ENCODE measurements around the gene SEH1L.
A peak's percentile ranks its signal among the peaks of the same experiment; 100 is the strongest.
"Not testable (repeated sequence)": the region's sequence is repeated elsewhere in the genome, so short reads cannot be mapped to it uniquely, and the experiment has no call there.

SEH1L gene, protein sequence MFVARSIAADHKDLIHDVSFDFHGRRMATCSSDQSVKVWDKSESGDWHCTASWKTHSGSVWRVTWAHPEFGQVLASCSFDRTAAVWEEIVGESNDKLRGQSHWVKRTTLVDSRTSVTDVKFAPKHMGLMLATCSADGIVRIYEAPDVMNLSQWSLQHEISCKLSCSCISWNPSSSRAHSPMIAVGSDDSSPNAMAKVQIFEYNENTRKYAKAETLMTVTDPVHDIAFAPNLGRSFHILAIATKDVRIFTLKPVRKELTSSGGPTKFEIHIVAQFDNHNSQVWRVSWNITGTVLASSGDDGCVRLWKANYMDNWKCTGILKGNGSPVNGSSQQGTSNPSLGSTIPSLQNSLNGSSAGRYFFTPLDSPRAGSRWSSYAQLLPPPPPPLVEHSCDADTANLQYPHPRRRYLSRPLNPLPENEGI

DNA sequence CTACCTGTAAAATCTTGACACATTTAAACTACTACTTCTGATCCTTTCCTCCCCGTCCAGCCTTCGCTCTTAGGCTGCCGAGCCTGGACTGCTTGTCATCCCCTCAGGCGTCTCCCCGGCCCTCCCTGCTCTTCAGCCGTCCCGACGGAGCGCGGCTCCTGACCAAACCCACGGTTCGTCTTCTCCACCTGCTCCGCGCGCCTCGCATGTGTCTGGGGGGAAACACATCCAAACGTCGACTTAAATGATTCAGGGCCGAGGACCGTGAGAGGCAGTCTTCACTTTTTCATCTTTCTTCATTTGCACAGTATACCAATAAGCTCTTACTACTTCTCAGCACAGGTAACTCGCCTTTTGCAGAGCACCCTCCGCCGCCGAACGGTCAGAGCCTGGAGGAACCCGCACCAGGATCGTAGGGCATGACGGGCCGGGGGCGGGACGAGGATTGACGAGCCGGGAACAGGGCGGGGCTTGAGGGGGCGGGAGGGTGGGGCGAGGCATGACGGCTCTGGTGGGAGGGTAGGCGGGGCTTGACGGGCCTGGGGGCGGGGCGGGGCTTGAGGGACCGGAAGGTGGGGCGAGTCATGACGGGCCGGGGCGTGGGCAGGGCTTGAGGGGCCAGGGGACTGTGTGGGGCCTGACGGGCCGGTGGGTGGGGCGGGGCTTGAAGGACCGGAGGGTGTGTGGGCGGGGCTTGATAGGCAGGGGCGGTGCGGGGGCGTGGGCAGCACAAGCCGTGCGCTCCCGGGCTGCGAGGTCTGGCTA is at the start of gene SEH1L:
Gene SEH1L, plus strand, starts transcription at position 727 of the 765 bp plus-strand sequence. CDS start 111 bp downstream, outside the sequence.
- peak; percentile 94 for DNase-seq

DNA sequence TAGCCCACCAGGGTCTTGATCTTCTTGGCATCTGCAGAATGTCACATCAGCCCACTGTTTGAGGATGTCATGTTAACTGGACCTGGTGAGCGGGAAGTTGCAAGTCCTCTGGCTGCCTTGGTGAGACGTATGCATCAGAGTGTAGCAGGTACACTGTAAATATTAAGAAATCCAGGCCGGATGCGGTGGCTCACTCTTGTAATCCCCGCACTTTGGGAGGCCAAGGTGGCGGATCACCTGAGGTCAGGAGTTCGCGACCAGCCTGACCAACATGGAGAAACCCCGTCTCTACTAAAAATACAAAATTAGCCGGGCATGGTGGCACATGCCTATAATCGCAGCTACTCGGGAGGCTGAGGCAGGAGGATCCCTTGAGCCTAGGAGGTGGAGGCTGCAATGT is 46.6 kb upstream of the SEH1L start:
- DNase-seq, result not testable (repeated sequence)

DNA sequence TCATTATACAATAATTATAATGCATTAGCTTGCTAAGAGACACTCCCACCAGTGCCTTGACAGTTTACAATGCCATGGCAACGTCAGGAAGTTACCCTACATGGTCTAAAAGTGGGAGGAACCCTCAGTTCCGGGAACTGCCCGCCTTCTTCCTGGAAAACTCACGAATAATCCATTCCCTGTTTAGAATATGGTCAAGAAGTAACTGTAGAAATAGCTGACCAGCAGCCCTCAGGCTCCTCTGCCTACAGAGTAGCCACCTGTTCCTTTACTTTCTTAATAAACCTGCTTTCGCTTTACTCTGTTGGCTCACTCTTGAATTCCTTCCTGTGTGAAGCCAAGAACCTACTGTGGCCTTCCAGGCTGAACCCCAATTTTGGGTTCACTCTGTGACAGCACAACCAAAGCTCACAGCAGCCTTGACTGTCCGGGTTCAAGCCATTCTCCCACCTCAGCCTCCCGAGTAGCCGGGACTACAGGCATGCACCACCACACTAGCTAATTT is 43.7 kb upstream of the SEH1L start:
- DNase-seq, result no peak

DNA sequence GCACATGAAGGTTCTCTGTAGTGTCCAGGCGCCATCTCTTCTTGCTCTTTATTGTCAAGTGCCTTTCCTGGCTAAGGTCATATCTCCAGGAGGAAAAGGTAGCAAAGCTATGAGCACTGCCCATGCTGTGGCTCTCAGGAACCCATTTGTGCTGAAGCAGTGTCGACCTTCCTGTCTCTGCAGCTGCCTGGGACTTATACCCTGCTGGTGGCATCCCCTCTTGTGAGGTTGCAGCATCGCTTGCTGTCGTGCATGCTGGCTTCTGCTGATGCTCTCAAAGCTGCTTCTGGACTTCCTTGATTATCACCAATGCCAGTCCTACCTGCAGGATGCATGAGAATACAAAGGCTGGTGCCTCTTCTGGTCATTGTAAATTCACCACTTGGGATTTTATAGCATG is 41.7 kb upstream of the SEH1L start:
- no peak for DNase-seq

DNA sequence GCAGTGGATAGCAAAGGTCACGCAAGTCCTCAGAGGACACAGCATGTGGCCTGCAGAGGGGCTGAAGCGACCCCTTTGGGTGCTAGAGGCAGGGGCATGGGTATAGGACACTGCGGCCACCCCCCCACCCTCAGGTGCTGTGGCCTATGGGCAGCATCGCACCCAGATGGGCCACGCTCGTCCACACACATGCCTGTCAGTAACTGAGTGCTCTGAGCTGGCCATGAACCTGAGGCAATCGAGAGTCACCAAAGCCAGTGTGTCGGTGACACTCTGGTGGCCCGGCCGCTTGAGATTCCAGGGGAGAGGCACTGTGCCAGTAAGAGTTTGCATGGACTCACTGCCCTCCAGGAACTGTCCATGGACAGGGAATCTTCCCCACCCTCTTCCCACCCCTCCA is 41.0 kb upstream of the SEH1L start:
- DNase-seq, result no peak

DNA sequence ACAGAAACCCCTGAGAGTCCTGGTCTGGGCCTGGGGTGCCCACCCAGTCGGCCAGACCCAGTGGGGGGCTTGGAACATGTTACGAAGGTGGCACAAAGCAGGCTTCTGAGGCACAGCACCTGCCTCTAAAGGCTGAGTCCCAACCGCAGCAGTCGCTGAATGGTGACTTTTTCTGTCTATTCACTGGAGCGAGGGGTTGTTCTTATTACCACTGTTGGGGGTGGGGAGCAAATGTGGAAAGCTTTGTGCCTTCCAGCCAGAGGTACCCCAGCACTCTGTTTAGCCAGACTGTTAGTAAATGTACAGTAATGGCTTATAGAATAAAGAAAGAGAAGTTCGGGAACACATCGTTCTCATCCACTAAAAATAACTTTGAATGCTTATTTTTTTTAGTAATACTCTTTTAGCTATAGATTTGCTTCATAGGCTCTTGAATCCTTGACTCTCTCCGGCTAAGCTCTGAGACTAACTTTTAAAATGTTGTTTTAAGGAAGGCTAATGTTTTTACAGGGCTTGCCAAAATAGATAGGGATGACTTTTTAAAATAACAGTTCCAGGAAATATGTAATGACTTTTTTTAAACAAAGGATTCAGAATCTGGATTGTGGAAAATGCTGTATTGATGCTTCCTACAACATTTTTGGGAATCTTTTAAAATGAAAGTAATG is 40.4 kb upstream of the SEH1L start:
- no peak for DNase-seq

DNA sequence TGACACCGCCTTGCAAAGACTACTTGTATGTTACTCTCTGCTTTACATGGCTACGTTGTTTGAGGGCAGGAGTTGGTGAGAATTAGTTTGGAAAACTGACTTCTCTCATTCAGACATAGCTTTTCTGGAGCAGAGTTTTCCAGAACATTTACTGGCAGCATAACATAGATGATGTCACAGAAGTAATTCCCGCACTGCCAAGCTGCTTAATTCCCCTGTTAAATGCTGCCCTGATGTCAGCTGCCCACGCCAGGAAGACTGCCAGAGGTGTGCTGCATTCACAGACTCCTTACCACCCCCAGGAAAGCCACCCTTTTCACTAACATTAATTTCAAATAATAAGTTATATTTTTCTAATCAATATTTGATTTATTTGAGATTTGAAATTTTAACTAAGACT is 39.1 kb upstream of the SEH1L start:
- DNase-seq, result no peak

DNA sequence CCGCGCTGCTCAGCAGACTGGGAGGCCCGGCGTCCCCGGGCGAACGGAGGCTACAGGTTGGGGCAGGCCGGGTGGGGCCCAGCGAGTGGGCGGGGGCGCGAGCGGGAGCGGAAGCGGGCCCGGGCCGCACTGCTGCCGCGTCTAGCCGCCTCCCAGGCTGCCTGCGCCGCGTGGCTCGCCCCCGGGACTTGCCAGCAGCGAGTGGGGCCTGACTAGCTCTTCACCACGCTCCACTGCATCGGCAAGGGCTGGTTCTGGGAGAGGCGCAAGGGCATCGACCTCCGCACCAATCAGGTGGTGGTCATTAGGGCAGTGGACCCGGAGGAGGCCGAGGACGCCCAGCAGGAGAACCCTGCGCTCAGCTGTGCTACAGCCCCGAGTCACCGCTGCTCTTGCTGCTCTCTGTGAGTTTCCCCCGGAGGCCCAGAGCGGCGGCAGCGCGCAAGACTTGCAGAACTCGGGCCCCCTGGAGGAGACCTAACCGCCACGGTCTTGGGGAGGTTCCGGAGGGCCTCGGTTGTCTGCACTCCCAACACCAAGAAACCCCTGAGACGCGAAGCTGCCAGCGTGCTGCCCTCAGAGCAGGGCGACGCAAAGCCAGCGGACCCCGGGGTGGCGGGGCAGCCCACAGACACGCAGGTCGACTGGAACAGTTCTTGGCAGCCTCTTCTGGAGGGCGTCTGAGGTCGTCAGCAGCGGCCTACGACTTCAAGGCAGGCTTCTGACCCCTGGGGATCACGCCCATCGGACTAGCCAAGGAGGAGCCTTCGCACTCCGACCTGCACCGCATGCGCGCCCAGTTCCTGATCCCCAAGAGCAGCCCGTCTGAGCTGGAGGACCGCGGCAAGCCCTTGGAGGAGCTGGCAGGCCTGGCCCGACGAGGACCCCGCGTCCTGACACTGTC is 36.5 kb upstream of the SEH1L start:
- no peak for DNase-seq

DNA sequence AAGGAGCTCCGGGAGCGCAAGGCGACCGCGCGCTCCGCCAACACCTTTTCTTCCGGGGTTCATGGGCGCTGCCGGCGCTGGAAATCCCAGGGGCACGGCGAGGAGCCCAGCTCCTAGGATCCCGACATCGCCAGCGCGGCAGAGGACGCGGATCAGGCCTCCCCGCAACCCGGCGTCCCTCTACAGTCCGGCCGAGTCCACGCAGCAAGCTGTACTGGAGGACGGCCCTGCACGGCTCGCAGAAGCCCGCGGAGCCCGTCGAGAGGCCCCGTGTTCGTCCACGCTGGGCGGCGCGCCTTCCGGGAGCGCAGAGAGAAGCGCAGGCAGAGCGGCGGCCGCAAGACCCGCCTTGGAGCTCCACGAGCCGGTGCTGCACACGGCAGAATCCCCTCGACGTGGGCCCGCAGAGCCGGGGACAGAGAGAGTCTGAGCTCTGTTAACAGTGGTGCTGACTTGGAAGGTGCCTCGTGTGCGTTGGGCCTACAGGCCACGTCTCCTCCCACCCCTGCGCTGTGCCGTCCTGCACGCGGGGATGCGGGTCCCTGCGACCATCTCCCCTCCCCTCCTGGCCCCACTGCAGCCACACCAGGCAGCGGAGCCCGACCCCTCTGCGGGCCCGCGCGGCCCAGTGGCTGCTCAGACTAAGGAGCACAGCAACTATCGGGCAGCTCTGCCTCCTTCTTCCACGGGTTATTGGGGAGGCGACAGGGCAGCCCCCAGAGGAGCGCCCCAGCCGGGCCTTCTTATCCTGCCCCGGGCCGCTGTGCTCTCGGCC is 35.7 kb upstream of the SEH1L start:
- no peak for DNase-seq

DNA sequence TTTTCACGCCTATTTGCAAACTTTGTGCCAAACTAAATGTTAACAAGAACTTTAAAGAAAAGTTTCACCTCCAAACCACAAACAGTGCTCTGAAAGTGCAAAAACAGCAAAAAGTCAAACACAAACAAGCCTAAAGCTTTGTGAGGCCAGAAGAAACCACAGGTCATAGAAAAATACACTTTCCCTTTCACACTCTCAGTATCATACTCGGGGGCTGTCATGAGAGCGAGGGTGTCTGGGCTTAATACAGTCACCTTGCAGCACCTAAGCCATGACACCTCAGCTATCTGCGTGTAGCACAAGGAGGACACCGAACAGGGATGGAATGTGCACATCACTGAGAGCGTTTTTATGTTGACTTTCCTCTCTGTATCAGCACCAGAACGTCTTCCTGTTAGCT is 26.6 kb upstream of the SEH1L start:
- DNase-seq, result no peak

DNA sequence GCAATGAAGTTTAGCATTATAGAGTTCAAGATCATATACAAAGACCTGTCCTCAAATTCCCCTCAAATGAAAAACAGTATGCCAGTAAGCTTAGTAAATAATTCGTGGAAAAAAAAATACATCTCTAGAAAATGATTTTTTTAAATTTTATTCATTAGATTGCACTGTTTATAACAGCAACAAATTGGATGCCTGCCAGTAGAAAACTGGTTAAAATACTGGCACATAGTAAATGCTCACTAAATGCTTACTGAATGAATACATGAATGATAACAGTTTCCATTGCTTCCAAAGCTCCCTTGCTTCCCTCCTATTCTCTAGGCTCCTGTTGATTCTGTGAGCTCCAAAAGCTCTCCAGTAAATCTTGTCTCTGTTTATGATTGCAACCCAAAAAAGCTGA is 25.5 kb upstream of the SEH1L start:
- DNase-seq, result no peak

DNA sequence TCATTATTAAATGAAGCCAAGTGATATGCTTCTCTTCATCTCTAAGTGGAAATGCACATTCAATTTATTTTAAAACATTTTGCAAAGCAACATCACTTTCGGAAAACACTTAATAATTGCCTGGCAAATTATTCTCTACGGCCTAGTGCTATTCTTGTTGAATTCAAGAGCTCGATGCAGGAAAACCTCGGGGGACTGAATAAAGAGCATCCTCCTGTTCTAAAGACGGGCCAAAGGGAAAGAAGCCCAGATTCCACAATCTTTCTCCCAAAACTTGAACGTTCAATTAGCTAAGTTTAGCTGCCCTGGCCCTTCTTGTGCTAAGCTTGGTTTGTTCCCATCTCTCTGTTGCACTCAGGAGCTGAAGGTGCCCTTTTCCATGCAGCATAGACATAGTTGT is 23.2 kb upstream of the SEH1L start:
- DNase-seq, result no peak

DNA sequence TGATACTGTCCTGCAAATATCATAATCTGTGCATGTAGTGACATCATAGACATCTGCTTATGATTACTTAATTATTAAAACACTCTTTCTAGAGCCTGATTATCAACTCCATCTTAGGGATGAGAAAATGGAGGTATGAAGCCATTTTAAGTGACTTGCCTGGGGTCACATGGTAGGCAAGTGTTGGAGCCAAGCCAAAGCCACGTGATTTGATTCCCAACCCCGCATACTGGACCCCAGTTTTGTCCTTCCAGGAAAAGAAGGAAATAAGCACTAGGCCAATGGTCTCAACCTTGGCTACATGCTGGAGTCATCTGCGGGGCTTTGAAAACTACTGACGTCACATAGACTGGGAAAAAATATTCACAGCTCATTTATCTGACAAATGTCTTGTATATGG is 19.6 kb upstream of the SEH1L start:
- no peak for DNase-seq

DNA sequence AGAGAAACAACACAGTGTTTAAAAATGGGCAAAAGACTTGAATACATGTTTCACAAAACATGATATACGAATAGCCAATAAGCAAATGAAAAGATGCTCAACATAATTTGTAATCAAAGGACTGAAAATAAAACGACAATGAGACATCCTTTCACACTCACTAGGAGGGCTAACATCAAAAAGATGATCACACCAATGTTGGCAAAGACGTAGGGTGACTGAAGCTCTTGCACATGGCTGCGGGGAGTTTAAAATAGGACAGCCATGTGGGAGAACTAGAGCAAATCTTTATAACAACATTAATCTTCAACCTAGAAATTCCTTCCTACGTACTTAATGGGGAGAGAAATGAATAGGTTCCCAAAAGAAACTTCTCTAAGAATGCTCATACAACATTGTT is 19.2 kb upstream of the SEH1L start:
- DNase-seq, result no peak

DNA sequence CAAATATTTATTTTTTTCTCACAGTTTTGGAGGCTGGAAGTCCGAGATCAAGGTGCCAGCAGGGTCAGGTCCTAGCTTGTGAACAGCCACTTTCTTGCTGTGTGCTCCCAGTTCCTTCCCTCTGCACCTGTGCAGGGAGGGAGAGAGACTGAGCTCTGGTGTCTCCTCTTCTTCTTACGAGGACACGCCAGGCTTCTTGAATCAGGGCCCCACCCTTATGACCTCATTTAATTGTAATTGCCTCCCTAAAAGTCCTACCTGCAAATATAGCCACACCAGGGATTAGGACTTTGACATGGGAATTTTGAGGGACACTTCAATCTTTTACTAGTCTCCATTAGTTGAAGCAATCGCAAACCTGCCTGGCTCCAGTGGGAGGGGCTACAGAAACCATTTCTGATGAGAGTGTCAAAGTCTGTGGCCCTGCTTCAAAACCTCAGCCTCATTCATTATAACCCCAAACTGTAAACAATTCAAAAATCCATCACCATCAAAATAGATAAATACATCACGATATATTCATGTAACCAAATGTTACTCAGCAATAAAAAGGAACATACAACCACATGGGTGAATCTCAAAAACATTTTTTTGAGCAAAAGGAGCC is 18.2 kb upstream of the SEH1L start:
- no peak for DNase-seq

DNA sequence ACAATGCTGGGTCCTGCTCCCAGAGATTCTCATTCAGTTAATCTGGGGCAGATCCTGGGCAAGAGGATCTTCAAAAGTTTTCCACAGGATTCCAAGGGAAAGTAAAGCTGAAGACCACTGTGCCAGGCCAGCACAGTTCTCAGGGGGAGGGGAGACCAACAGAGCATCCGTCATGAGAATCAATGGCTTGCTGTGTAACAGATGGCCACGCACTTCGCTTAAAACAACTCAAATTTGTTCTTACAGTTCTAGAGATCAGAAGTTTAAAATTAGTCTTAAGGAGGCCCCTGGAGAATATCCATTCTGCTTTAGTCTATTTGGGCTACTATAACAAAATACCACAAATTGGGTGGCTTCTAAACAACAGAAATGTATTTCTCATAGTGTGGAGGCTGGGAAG is 17.4 kb upstream of the SEH1L start:
- DNase-seq, result no peak

DNA sequence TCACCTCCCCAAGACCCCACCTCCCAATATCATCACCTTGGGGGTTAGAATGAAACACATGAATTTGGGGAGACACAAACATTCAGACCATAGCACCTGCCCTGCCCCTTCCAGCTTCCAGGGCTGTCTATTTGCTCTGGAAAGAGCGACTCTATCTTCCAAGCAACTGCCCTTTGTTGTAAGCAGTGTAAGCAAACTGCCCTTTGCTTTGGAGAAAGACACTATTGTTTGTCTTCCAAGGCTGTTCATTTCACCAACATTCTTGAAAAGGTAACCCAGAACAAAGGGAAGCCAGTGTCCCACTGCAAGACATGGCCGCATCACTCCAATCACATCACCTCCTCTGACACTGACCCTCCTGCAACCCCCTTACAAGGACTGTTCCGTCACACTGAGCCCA is 16.9 kb upstream of the SEH1L start:
- no peak for DNase-seq

DNA sequence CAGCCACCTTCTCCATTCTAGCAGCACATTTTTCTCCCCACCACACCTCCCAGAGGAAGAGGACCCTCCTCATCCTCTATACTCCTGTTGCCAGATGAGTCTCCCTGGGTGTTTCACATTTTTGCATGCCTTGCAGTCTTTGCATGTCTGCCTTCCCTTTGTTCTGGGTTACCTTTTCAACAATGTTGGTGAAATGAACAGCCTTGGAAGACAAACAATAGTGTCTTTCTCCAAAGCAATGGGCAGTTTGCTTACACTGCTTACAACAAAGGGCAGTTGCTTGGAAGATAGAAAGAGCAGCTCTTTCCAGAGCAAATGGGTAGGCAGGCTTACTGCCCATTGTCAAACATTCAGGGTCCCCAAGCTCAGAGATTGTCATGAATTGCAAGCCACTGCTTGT is 14.5 kb upstream of the SEH1L start:
- DNase-seq, result no peak

DNA sequence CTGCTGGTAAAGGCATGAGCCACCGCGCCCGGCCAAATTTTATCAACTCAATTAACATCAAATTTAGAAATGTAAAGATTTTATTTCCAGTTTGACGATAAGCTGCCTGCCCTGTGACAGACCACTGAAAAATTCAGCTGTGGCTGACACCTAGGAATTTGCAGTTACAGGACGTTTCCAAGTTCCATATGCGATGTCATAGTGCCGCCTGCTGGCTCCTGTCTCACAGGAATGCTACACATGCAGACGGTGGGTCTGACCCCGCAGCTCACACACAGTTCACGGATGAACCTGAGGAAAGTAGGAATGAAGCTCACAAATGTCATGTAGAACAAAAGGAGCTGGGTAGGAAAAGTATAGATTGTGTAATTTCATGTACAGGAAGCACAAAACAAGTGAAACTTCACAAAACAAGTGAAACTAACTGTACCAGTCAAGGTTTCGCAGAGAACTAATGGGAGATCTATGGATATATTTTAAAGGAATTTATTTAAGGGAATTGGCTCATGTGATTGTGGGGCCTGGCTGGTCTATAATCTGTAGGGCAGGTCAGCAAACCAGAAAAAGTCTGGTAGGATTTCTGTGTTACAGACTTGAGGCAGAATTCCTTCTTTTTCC is 13.2 kb upstream of the SEH1L start:
- DNase-seq, result peak; percentile 74

DNA sequence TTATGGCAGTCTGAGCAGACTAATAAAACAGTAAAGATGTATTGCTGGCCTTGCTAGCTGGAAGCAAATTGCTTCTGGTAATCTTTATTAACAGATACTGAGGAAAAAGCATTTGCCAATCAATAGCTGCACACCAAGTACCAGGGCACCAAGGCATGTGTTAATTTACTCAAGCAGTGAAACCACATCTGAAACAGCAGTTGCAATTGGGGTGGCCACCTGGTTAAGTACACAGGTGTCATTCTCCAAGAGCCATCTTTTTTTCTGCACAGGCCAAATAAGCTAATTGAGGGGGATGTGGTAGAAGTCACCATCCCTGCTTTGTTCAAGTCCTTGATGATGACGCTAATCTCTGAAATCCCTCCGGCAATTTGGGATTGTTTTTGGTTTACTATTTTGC is 8.6 kb upstream of the SEH1L start:
- DNase-seq, result peak; percentile 11

DNA sequence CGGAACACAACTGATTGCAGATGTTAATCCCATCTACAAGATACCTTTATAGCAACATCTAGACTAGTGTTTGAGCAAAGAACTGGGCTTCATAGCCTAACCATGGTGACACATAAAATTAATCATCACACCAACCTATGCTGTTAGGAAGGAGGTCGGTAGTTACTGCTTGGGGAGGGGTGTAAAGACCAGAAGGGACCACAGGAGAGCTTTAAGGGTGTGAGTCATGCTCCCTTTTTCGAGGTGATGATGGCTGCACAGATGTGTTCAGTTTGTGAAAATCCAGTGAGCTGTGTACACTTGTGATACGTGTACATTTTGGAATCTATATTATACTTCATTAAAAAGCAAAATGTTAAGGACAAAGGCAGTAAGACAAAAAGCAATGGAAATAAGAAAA is 4.6 kb upstream of the SEH1L start:
- DNase-seq, result no peak
